HG03521 (cell line): ENCODE measurements around the gene DOCK9.

Source experiments
- ATAC-seq: cut with Tn5 transposase; IDR thresholded peaks from one replicate; pipeline ENCODE4 v1.9.1; 2021; ENCODE audit warnings: mild to moderate bottlenecking, moderate library complexity; ENCODE audit not compliant: unreplicated experiment

DOCK9 gene

DNA sequence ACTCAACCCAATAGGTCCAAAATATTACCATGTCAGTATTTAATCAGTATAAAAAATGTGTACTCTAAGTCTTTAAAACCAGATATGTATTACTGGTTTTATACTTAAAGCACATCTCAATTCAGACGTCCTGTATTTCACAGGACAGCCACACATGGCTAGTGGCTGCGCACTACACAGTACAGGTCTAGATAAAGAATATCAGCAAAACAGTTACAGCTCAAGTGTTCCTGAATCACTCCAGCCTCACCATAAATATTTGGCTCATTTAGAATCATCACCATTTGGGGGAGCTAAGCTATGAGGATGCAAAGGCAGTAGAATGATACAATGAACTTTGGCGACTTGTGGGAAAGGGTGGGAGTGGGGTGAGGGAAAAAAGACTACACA is 89.0 kb downstream of the DOCK9 start:
- ATAC-seq = no peak

DNA sequence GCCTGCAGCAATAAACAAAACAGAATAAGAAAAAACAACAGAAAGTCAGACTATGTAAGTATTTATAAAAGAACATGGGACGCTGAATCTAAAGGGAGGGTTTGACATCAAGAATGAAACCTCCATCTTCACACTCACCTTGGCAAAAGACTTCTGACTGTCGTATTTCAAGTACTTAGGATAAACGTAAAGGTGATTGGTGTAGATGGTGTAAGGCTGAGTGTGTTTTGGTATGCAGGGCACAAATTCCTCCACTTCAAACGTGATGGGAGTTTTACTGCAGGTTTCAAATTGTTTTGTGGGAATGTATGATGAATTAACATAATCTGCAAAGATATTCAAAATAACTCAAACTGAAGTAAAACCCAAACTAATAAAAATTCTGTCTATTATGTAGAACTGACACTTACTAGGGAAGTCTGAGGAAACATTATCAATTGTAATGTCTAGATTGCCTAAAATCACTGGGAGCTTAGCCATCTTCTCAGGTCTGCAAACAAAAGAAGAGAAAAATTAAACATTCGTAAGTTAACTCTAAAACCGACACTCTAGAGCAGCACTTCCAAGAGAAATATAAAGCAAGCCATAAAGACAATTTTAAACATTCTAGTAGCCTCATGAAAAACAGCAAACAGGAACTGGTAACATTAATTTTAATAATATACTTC is 89.5 kb downstream of the DOCK9 start:
- ATAC-seq = no peak

DNA sequence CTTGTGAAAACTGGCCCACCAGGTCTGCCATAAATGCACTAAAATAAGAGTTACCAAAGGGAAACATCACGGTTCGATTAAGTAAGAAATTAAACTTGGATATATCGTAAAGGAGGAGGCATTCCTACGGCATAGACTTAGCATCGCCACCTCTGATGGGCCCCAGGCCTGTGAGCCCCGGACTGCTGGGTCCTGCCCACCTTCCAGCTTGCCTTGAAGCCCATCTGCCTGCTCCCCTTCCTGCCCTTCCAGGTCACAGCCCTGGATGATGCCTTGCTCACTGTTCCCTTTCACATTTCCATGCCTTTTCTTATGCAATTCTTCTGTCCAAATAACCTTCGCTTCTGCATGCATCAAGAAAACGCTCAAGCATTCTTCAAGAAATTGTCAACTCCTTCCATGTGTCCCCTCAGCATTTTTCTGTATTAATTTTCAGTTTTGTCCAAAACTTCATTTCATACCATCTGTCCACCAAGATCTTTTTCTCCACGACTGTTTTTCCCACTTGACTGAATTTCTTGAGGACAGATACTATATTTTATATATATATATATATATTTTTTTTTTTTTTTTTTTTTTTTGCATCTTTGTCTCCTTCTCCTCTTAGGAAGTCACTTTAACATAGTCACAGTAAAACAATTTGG is 91.2 kb downstream of the DOCK9 start:
- no peak for ATAC-seq

DNA sequence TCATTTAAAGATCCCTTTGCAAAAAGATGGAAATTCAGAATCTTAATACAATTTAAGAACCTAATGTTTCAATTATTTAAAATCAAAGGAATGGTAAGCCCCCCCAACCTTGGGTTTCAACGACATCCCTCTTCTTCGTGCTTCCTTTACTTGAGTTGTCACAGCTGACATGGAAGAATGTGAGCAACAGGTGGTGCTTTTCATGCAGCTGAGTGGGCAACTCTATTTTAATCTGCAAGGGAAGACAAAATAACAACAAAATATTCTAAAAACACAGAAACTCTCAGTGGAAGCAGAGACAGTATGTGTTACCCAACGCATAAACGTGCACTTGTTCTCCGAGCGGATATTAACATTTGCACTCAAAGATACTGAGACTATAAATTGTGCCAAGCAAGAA is 92.3 kb downstream of the DOCK9 start:
- ATAC-seq = no peak

DNA sequence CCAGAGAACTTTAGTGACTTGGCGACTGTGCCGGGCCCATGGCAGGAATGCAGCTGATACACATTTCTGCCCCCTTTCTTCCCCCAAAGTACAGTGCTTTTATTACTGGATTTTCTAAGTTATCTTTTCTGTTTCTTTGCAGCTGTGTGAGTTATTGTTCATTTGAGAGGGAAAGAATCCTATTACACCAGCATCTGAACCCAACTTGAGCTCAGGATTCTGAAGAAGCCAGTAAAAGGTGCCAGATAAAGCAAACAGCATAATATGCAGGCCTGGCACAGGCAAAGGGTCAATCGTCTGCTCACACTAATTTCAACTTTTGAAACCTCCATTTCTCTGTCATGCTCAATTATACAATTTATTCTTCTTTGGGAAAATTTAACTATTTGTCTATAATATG is 93.9 kb downstream of the DOCK9 start:
- ATAC-seq = no peak

DNA sequence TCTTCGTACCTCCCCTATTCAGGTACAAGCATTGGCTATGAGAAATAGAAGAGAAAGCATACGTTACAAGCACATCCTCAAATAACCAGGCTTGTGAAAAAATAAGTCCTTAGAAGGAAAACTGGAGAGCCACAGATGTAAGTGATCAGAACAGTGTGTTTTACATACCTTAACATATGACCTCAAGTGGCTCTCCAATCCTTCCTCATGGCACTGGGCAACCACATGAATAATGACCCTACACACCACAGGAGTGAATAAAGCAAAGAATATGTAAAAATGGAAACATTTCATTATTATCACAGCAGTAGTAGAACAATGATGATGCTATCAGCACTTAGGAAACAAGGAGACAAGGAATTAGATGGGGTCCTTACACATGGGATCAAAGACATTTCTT is 96.5 kb downstream of the DOCK9 start:
- ATAC-seq = no peak

DNA sequence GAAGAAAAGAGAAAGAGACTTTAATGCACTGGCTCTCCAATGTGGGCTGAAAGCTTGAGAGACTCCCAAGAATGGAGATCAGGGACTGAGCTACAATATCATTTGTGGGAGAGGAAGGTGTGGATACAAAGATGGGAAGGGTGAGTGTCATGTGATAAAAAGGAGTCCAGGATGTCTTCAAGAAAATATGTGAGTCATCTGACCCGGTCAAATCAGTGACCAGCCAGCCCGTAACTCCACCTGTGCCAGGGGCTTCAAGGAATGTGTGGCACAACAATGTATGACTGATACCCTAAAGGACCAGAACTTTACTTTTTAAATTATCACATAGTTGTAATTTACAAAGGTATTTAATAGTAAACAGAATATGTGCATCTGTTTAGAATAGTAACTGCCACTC is 97.2 kb downstream of the DOCK9 start:
- ATAC-seq = no peak

DNA sequence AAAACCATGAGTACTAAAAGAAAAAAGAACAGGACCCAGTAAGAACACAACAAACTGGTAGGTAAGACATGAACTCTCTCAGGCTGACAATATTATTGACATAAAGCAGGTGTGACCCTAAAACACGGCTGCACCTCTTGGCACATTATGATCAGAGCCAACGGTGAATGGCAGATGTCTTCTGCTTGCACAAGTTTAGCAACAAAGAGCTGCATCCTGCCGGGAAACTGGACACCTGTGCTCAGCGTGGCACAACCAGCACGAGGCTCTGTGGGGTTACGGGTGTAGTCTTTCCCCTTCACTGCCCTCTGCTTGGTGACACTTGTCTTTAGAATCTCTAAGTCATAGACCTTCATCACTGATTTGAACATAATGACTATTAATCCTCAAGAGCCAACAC is 97.9 kb downstream of the DOCK9 start:
- no peak for ATAC-seq

DNA sequence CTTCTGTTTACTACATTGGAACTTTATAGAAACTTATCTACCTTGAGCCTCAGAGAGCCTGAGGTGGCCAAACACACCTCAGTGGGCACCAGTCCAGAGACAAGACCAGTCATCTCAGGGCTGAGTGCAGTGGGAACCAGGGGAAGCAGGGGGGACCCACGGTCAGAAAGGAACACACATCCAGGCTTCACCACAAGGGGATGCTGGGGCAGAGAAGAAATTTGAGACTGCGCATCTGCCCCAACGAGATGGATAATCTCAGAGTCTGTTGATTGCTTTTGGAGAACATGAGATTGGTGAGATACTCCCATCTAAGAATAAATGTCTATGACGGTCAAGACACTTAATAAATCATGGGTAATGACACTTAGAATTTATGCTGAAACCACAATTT is 98.7 kb downstream of the DOCK9 start:
- no peak for ATAC-seq

DNA sequence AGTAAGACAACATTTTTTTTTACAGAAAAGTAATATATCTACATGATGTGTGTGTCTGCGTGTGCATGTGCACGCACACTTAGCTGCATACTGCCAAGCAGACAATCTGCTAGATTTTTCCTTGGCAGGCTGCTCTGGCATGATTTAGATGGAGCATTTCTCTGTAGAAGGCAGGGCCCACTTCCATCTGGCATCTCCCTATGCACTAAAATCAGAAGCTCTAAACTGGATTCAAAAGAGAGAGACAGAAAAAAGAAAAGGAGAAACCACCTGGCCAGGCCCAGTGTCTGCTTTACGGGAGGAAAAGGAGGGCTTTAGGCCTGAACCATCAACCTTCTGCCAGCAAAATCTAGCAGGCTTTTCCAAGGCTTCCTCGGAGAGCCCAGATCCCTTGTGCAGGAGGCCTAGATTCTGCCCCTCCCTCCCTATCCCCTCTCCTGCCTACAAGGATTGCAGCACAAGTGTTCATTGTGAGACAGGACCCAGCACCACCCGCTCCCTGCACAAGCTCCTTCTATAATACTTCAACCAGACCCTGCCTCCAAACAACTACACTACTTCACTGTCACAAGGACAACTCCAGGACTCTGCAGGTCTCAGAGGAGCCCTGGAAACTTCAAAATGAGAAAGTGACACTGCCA is 99.3 kb downstream of the DOCK9 start:
- ATAC-seq = no peak

DNA sequence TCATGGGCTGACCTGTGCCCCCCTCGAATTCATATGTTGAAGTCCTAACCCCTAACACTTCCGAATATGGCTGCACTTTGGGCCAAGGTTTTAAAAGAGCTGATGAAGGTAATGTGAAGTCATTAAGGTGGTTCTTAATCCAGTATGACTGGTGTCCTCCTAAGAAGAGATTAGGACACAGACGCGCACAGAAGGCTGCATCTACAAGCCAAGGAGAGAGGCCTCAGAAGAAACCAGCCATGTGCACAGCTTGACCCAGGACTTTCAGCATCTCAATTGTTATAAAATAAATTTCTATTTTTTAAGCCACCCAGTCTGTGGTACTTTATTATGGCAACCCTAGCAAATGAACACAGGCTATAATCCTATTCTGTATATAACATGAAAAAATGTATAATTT is 99.9 kb downstream of the DOCK9 start:
- ATAC-seq = no peak

DNA sequence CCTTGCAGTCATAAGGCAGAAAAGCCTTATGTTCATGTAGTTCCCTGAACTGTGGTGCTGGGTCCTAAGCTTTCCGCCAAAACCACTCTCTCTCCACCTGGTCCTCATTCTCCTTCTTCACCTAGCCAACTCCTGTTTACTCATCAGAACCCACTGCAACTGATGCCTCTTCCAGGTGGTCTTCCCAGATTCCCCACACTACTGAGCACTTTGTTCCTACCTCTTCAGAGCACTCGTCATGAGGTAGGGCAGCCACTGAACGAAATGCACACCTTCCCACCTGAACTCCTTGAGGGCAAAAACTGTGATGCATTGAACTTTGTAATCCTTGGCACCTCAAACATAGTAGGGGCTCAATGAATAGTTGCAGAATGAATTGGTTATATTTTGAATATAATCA is 100.4 kb downstream of the DOCK9 start:
- no peak for ATAC-seq

DNA sequence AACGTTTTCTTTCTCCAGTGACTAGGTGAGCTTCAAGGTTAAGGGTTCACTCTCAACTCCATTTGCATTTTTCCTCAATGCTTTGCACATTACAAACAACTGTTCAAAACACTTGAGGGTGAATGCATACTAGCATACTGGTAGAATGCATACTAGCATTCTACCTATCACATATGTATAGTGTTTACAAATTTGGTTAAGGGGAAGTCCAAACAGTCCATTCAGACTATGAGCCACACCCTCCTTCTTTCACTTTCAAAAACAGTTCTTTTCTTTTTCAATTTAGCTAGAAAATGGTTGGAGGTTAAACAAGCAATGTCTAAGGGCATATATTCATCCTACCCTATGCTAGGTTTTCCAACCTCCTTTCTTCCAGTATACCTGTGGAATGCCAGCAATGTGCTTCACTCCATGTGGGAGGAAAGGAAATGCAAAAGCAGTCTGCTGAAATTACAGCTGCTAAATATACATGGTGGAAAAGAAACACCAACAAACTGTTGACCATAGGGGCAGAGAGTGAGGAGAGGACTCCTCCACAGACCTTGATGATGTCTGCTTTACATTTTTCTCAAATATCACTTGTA is 102.6 kb downstream of the DOCK9 start:
- ATAC-seq = peak; percentile 89

DNA sequence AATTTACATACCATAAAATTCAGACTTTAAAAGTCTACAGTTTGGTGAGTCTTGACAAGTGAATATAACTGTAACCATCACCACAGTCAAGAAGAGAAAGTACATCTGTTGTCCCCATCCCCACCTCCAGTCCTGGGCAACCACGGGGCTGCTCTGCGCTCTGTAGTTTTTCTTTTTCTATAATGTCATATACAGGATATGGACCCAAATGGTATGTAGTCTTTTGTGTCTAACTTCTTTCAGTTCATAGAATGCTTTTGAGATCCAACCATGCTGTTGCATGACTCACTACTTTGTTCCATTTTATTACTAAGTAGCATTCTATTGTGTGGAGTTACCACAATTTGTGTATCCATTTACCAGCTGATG is 103.9 kb downstream of the DOCK9 start:
- ATAC-seq = no peak

DNA sequence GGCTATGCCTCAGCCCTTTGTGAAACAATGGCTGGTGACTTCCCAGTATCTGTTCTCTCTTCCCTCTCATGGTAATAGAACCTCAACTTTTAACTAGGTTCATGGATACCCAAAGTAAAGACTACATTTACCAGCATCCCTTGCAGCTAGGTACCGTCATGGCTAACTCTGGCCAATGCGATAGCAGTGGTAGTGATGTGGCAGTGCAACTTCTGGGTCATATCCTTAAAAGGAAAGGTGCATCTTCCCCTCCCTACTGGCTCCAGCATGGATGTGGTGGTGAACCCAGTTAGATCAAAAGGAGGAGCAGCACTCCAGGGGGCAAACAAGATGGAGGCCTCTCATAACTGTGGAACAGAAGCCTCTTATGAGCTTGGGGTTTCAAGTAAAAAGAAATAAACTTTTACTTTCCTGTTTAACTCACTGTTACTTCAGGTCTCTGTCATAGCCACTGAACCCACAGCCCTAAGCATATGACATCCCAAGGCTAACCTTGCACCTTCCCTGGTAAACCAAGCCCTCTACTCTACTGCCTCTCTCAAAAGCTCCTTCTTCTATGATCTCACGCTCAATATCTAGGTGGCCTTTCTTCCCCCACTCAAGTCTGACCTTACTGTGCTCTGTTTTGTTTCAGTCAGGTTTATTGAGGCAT is 104.4 kb downstream of the DOCK9 start:
- no peak for ATAC-seq

DNA sequence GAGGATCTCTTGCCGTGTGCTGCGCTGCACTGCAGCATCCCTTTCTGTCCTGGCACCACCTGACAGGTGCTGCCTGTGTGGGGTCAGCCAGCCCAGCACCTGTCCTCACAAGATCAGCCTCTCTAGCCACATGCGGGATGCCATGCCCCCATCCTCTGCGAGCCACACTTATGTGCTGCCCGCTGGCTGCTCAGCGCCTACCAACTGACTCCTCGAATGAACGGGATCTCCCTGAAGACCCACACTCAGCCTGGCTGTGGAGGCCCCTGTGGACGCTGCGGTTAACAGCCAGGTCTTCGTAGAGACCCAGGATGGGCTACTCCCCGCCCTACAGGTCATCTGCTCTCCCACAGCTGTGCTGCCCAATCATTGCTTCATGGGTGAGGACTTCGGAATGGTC is 106.1 kb downstream of the DOCK9 start:
- no peak for ATAC-seq

DNA sequence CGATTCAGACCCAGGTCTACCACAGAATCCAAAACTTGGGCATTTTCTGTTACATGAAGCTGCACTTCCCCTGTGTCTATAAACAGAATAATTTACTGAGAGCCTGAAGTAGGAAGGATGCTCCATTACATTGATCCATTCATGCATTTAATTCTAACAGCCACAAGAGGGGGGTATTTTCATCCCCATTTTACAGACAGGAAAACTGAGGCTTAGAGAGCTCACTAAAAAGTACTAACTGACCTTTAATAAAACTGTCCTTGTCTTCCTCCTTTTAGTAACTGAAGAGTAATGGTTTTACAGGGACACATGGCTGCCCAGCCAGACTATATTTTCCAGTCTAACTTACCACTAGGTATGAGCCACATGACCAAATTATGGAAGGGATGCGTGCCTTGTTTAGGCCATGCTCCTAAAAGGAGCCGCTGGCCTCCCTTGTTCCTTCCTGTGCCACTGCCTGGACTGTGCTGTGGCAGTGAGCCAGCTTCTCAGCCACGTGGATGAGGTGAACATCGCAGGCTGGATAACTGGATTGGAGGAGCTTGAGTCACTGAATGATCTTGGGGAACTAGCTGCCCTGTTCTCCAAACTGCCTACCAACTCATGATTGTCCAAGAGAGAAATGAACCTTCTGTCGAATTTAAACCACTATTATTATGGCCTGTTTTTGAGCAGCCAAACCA is 108.3 kb downstream of the DOCK9 start:
- no peak for ATAC-seq

DNA sequence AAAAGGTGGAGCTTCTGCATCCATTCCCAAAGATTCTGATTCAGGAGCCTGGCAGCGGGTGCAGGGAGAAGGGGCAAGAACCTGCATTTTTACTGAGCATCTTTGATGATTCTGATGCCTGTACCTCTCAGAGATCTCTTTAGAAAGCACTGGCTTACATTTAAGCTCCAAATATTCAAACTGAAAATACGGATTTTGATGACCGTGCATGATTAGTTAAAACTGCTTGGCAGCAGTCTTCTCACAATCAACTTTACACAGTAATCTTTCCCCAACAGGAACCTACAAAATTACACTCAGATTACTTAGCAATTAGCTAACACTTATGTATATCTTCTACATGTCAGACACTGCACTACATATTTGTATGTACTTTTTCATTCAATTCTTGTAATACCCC is 108.9 kb downstream of the DOCK9 start:
- no peak for ATAC-seq

DNA sequence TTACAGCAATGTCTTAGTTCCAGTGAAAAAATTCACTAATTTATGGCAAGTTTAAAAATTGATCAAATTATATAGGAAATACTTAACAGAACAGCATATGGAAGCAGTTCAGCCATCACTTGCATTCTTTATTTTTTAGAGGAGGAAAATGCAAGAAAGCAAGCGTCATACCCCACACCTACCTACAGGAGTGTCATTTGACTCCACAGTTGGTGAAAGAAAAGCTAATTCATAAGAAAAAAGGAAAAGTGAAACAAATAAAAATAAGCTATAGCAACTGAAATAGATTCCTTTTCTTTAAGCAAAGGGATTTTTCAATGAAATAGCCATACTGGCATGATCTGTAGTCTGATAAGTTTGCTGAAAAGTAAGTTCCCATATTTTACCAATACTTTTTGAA is 111.0 kb downstream of the DOCK9 start:
- no peak for ATAC-seq

DNA sequence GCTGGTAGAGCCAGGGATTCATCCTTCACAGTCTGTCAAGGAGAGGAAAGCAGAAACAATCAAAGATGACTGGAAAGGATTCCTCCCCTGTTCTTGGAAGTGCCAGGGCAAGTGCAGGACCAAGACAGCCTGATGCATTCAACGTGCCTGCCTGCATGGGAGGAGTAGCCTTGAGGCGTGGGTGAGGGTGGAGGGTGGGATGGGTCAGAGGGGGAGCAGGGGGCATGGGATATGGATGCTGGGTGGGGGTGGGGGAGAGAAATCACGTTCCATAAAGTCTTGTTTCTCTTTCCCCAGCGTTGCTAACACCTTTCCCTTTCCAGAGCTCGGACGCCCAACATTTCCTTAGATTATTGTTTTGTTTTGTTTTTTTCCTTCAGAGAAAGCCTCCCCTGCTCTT is 117.4 kb downstream of the DOCK9 start:
- no peak for ATAC-seq

DNA sequence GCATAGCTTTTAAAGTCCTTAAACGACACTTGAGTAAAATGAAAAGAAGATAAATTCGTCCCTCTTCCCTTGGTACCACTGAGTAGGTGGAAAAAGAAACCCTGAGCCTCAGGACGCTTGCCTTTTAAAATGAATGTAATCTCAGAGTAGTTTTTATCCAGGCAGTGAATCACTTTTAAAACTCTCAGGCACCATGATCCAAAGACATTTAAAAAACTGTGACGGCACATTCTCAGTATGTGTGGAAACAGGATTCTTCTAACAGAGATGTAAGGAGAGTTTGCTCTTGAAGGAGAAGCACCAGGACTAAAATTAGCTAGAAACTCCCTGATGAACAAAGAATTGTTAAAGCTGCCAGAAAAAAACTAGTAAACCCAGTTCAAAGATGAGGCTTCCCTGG is 119.7 kb downstream of the DOCK9 start:
- ATAC-seq = no peak
